Ovary (tissue), 9 donors: ENCODE results near the gene ETV4. TPM values are rescaled to one million over a fixed set of nuclear protein-coding genes. Genes with fewer than 3 reads are reported as not detected.

Source experiments
- DNase-seq, 5 donors: peaks; one replicate each; pipeline ENCODE4 v3.0.0-alpha.2; 2019 to 2020
- H3K27ac ChIP-seq, 2 donors: fragments of 200-600 bp; one replicate each; pipeline versions ENCODE4 v1.5.1 to v1.8.0; 2019 to 2022
- H3K27me3 ChIP-seq: fragments of 200-600 bp; one replicate; pipeline ENCODE4 v1.8.0; 2022
- H3K36me3 ChIP-seq: fragments of 200-600 bp; sonication (generic); one replicate; pipeline ENCODE4 v1.5.1; 2019
- H3K4me1 ChIP-seq: one replicate; pipeline ENCODE4 v1.8.1; 2013; ENCODE audit warnings: mild to moderate bottlenecking, moderate library complexity; ENCODE audit not compliant: insufficient read depth
- H3K4me3 ChIP-seq: fragments of 200-600 bp; sonication (generic); one replicate; pipeline ENCODE4 v1.5.1; 2017
- H3K9me3 ChIP-seq, 2 donors: fragments of 200-600 bp in 1 of 2; sonication (generic) in 1 of 2; one replicate each; pipeline versions ENCODE4 v1.5.1 to v1.8.1; 2013 to 2019; ENCODE audit warnings: mild to moderate bottlenecking in 1 of 2, moderate library complexity in 1 of 2
- EP300 ChIP-seq: sonication (generic); formaldehyde crosslinking; IDR thresholded peaks from one replicate; pipeline ENCODE4 v1.6.1; 2017; ENCODE audit warnings: antibody characterized with exemption
- POLR2A ChIP-seq: fragments of 450-650 bp; IDR thresholded peaks from one replicate; pipeline ENCODE4 v1.6.1; 2017; ENCODE audit warnings: antibody characterized with exemption, mild to moderate bottlenecking, moderate library complexity
- WGBS, 3 donors: extraction: QIAGEN DNeasy Blood & Tissue Kit in 1 of 3; methylation state at CpG; one replicate each; pipeline versions ENCODE4 v1.1.5 to v1.1.7; 2013 to 2017; 5-methylcytosine and 5-hydroxymethylcytosine counted together
- intact Hi-C, 4 donors: fragments of 100-400 bp; cut with DNase I; formaldehyde crosslinking; loops; one replicate each; pipeline versions ENCODE4 v1.11.0 to v1.15.1; 2022 to 2023
- polyA plus RNA-seq, 2 donors: library from polyadenylated mRNA; stranded (reverse); fragments of 200-250 nt in 1 of 2; fragments of 350-450 nt in 1 of 2; fragmentation: Illumina TruSeq in 1 of 2; extraction: RNeasy Lipid Tissue Mini Kit (QIAGEN cat#74804) in 1 of 2; gene quantifications; one replicate each; pipeline ENCODE4 v1.2.3, GENCODE V29; 2013 to 2014
- total RNA-seq, 7 donors: library from RNA; depleted of rRNA in 2 of 7; stranded (reverse); fragments of >200 nt in 2 of 7; fragmentation: NEBNext Ultra II Directional in 3 of 7; extraction: Animal tissue kit (Norgen Biotek cat#: 25700) in 3 of 7; gene quantifications; one replicate each; pipeline versions ENCODE4 v1.1.0 to v1.2.4, GENCODE V29; 2016 to 2023
- TF ChIP-seq, protein P1 (sequence below), 3 donors: fragments of 450-650 bp in 2 of 3; fragments of 200-600 bp in 1 of 3; IDR thresholded peaks; one replicate each; pipeline versions ENCODE4 v1.5.1 to v1.8.0; 2016 to 2022; ENCODE audit warnings: antibody characterized with exemption in 3 of 3, mild to moderate bottlenecking in 1 of 3
- donor health status: DM: no; HTN: no; CAD: no; lungs with moderate emphysema.
- donor health status: DM: no; HTN: no; CAD: no.
- donor health status: Bipolar disorder and iron deficiency.
- donor health status: DM: yes; HTN: yes; CAD: no.
- donor health status: DM: no; HTN: no; CAD: no.
- donor health status: DM: yes; HTN: yes; CAD: no.

ETV4 gene
- total and polyA plus RNA-seq, 9 donors = 0.25 to 5.3 (median 0.77) TPM; not detected in 1

DNA sequence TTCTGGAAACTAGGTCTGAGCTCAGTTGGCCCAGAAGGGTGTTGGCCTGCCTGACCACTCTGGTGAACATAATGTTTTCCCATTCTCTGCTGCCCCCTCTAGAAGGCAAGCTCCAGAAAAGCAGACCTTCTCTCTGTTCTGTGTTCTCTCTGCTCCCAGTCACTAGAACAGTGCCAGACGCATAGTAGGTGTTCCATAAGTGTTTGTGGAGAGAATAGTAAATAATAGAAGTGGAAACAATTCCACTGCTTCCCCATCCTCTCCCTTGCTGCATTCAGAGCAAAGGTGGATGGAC is 32.2 kb upstream of the ETV4 start:
- H3K4me1 ChIP-seq = no peaks in the 10 kb centered on the region
- intact Hi-C loops = loop anchor here in 3 of 4 donors (10.0 kb wide), 2 partner anchors 176 to 186 kb away; partner anchors contain the start of gene SOST (in 2 of the 3)
- no peak overlapping the region for H3K27ac ChIP-seq
- H3K4me3 ChIP-seq = no peak overlapping the region
- WGBS, 3 donors = 67 to 89% (median 69%) methylated on average over 1 of the region's 1 CpG
- no peaks in the 10 kb centered on the region for H3K9me3 ChIP-seq
- no peak for DNase-seq
- no peaks in the 10 kb centered on the region for H3K27me3 ChIP-seq
- TF ChIP-seq EP300 = no peak
- no peak for TF ChIP-seq POLR2A
- TF ChIP-seq, protein P1, sequence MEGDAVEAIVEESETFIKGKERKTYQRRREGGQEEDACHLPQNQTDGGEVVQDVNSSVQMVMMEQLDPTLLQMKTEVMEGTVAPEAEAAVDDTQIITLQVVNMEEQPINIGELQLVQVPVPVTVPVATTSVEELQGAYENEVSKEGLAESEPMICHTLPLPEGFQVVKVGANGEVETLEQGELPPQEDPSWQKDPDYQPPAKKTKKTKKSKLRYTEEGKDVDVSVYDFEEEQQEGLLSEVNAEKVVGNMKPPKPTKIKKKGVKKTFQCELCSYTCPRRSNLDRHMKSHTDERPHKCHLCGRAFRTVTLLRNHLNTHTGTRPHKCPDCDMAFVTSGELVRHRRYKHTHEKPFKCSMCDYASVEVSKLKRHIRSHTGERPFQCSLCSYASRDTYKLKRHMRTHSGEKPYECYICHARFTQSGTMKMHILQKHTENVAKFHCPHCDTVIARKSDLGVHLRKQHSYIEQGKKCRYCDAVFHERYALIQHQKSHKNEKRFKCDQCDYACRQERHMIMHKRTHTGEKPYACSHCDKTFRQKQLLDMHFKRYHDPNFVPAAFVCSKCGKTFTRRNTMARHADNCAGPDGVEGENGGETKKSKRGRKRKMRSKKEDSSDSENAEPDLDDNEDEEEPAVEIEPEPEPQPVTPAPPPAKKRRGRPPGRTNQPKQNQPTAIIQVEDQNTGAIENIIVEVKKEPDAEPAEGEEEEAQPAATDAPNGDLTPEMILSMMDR (IDR thresholded peaks at IDR 0.05) = no peak
- no peaks in the 10 kb centered on the region for H3K36me3 ChIP-seq

DNA sequence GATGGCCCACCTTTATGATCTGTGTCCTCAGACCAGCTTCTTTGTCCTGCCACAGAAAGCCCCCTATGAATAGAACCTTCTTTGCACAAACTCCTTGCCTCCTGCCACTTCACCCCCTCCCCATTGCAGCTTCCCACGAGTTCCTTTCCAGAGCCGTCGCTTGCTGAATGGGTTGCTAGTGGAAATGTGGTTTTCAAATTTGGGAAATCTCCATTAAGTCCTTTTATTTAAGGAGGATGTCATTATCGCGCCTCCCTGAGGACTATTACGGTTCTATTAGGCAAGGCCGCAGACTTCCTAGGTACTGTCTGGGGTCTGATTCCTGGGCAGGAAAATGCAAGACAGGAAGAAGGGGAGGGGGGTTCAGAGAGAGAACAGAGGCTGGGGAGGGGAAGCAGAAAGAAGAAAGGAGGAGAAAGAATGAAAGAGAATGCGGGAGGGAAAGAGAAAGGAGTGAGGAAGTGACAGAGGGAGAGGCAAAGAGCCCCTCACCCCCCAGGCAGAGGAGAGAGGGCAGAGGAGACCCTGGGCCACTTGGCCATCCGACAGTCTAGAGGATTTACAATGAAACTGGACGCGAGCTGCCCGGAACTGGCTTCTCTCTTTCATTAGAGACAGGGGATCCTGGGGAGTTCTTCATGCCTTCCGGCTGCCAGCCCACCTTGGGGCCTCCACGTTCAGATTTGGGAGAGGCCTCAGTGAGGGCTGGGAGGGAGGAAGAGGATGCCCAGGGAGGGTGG is 31.7 kb upstream of the ETV4 start:
- 79 to 91% (median 85%) methylated on average over 14 of the region's 14 CpGs for WGBS, 3 donors
- Histone ChIP-seq H3K9me3 (no peaks in the 10 kb centered on the region), H3K27ac (no peak overlapping the region)

DNA sequence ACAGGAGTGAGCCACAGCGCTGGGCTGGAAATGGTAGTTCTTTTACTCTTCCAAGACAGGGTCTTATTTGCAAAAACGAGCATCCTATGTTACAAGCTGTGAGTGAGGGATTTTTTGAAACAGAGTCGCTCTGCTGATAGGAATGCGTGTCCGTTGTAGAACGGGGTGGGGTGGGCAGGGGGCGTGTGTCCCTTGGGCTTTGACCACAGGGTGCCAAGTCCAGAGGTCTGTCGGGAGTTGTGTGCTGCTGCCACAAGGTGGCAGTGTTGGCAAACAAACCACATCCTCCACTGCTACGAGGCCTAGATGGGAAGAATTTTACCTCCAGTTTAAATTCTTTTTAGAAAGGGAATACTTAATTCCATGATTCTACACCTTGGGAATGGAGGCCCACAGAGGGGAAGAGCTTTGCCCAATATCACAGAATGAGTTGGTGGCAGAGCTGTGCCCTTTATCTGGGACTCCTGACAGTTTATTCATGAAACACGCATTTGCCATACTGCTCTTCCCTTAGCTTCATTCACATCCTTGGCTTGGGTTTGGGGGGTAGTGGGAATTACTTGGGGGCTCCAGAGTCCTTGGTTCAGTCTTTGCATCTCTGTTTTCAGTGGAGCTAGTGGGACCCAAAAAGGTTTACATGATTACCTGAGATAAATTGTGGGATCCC is 30.6 kb upstream of the ETV4 start:
- WGBS, 3 donors = 18 to 21% (median 20%) methylated on average over 10 of the region's 10 CpGs

More for the DNA sequence above, 31.7 kb upstream of the ETV4 start:
- TF ChIP-seq EP300 = no peak
- no peak overlapping the region for H3K4me3 ChIP-seq
- no peaks in the 10 kb centered on the region for H3K36me3 ChIP-seq
- no peaks in the 10 kb centered on the region for H3K27me3 ChIP-seq
- no peak for DNase-seq
- intact Hi-C loops = loop anchor here (2.0 to 10.0 kb wide), 3 partner anchors 99 to 187 kb away; partner anchors contain the start of gene SOST (in 2 of the 4)
- H3K4me1 ChIP-seq = no peaks in the 10 kb centered on the region

DNA sequence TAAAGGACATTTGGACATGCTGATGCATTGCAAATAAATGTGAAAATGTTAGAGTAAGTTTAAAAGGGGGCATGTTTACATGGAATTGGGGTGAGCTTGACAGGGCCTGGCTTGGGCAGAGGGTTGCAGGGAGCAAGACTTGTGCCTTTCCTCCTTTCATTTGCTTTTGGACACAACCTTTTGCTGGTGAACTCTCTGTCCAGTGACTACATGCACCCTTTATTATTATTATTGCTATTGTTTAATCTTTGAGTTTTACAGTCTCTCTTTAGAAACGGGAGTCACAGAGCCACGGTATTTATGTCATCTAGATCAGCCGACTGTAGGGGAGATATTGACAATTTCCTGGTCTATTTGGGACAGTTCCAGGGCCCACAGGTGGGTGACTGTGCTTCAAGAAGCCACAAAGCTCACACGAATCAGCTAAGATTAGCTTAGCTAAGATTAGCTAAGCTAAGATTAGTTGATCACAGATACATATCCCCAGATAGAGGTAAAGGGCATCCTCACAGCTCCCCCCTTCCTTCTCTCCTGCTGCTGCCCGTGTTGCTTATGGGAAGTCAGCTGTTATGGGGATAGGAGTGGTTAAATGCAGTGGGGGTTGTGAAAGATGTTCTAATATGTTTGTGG is 28.9 kb upstream of the ETV4 start:
- H3K4me3 ChIP-seq = no peak overlapping the region
- TF ChIP-seq, protein P1 (IDR thresholded peaks at IDR 0.05) = no peak
- no peak for TF ChIP-seq POLR2A
- TF ChIP-seq EP300 = no peak

More for the DNA sequence above, 30.6 kb upstream of the ETV4 start:
- TF ChIP-seq, protein P1 (IDR thresholded peaks at IDR 0.05) = peak; percentile 69 to 89 (median 83)
- no peak for TF ChIP-seq POLR2A
- DNase-seq = peak; percentile 49 to 82 (median 75)
- no peak overlapping the region for H3K27ac ChIP-seq
- H3K4me1 ChIP-seq = no peaks in the 10 kb centered on the region
- no peaks in the 10 kb centered on the region for H3K9me3 ChIP-seq
- no peak overlapping the region for H3K4me3 ChIP-seq
- H3K27me3 ChIP-seq = no peaks in the 10 kb centered on the region
- intact Hi-C loops = loop anchor here (2.0 to 10.0 kb wide), 3 partner anchors 100 to 188 kb away; partner anchors contain the start of gene SOST (in 2 of the 4)
- H3K36me3 ChIP-seq = no peaks in the 10 kb centered on the region

More for the DNA sequence above, 28.9 kb upstream of the ETV4 start:
- Histone ChIP-seq H3K9me3 (no peaks in the 10 kb centered on the region), H3K27ac (no peak overlapping the region), H3K36me3 (no peaks in the 10 kb centered on the region), H3K27me3 (no peaks in the 10 kb centered on the region), H3K4me1 (no peaks in the 10 kb centered on the region)
- WGBS, 3 donors = 31 to 55% (median 46%) methylated on average over 5 of the region's 5 CpGs
- intact Hi-C loops = loop anchor here in 3 of 4 donors (1.0 to 10.0 kb wide), 3 partner anchors 101 to 190 kb away; partner anchors contain the start of gene SOST (in 2 of the 3)
- DNase-seq = no peak
